H4 (cell line): Measurements from ENCODE around the gene SOX12. TPM values are rescaled to one million over a fixed set of nuclear protein-coding genes. Genes with fewer than 3 reads are reported as not detected.
A peak's percentile ranks its signal among the peaks of the same experiment; 100 is the strongest.

Experiments
- DNase-seq: peaks from one replicate; pipeline ENCODE4 v3.0.0-alpha.2; 2015; ENCODE audit warnings: low spot score
- total RNA-seq: library from RNA; depleted of rRNA; stranded (reverse); fragments of >200 nt; shearing (Covaris generic); gene quantifications from 2 replicates; pipeline ENCODE4 v1.2.3, GENCODE V29; 2014; rRNA removed

Gene SOX12
- 1.9 and 2.2 TPM in 2 replicates for total RNA-seq

DNA sequence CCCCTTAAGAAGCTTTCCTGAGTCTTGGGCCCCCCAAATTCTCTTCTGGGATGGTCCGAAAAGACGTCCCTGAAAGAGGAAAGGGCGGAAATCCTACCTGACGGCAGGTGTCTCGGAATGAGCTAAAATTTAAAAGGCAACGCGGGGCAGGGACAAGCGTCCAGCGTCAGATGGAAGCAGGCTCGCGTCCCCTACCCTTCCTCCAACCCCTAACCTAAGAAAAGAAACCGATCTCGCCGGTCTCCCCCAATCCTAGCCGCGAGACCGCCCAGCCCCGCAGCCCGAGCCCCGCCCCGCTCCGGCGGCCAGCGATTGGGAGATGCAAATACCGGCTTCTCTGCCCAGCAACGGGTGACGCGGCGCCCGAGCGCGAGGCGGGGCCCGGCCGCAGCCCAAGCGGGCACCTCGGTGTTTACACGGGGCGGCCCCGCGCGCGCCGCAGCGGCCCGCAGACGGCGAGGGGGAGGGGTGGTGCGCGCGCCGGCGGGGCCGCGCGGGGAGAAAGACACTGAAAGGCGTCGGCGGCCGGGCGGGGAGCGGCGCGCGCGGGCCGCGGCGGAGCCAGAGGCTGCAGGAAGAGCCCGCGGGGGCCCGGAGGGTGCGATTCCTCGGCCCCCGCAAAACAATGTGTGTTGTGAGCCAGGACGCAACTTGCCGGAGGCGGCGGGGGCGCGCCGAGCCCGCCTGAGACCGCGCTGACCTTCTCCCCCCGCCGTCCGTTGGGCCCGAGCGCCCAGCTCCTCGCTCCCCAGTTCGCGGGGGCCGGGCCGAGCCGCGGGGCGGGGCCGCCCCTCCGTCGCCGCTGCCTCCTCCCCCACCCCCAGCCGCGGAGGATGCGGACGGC, at the start of gene SOX12:
SOX12 (plus strand) TSS at position 508 of the 844 bp plus-strand sequence. CDS start 373 bp downstream, outside the sequence.
- peak; percentile 88 for DNase-seq

DNA sequence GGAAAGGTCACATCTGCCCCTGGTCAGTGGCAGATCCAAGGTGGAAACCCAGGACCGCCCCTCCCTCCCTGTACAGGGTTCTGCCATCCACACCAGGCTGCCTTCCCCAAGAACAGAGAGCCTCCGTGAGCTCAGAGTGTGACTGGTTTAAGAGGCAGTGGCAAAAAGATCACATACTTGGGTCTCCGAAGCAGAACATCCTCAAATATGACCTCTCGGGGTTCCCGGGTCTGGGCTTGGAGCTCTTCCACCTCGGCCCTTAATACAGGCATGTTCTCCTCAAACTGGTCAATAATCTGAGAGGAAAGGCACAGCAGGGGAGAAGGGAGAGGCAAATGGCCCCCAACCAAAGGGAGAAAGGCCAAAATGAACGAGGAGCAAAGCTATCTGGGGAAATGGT, 49.6 kb upstream of the SOX12 start:
- no peak for DNase-seq

DNA sequence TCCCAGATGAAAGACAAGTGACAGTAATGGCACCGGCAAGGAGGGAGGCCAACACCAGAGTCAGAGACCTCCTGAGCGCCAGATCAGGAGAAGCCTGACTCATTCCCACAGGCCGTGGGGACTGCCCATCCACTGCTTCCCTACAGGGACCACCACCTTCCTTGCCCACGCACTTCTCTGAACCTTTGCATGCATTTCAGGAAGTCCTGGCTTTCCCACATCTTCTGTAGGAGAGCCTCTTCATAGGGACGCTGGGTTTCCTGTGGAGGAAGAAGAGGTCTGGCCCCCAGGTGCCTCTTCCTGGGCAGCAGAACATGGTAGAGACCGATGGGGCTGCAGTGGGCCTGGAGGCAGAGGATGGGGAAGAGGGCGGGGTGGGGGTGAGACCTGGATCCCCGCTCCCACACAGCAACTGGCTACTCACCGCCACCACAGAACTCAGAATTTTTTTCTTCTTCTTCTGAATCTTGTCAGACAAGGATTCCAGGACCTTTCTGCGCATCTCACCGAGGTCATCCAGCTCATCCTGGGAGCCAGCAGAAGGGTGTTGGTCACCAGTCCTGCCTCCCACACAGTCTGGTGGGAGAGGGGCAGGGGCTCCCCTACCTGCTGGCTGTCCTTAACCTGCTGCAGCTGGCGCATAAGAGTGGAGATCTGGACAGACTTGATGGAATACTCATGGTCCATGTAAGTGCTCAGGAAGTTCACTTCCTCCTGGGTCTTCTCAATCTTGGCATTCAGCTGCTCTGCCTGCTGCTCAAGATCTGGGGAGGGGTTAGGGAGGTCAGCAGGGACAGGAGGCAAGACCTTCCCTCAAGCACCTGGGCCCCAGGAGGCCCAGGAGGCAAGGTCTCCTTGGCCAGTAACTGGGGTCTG, 48.5 kb upstream of the SOX12 start:
- no peak for DNase-seq

- no peak for DNase-seq
Observed at GRCh38 chr20:277496-277781, 47.9 kb upstream of the SOX12 start.

GRCh38 chr20:278181-278580, 47.2 kb upstream of the SOX12 start:
- no peak for DNase-seq

DNA sequence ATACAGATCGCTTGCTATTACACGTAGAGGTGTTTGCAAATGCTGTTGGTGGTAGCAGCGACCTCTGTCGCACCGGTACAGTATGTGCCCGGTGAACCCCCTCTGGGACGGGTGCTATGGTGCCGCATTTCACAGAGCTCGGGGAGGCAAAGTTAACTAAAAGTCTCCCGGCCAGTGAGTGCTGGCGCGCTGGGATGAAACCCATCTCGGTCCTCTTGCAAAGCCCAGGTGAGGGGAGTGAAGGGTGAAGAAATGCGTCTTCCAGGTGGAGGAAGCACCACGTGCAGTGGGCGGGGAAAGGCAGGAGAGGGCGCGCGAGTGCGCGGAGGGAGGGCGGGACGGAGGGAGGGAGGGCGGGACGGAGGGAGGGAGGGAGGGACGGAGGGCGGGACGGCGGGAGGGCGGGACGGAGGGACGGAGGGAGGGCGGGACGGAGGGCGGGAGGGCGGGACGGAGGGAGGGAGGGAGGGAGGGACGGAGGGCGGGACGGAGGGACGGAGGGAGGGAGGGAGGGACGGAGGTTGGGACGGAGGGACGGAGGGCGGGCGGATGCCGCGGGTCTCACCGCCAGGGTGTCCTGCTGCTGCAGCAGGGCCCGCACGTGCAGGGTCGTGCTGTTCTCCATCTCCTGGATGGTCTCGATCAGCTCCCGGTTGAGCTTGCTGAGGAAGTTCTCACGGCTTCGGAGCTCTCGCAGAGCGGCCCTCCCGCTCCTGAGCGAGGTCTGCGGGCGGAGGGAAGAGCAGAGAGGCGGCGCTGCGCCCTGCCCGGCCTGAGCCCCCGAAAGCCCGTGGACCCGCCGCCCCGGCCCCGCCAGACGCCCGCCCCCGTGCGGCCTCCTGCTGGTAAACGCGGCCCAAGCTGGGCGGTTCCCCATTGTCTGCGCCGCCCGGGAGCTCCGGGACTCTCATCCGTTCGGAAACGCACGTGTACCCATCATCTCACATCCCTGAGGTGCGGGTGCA, 46.5 kb upstream of the SOX12 start:
- no peak for DNase-seq

DNA sequence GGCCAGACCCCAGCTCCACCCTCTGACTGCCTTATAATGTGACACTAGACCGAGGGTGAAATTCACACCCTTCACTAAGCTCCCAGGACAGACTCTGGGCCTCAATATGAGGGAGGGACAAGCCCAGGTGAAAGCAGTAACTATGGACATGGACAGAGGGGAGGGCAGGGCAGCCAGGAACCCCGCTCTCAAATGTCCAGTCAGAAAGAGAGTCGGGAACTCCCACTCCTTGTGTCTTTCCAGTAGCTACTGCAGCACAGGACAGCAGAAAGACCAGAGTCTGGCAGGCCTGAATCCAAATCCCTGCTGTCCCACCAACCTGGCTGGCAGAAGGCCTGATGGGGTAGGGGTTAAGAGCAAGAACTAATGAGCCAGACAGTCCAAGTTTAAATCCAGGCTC, 41.2 kb upstream of the SOX12 start:
- DNase-seq: no peak

- no peak for DNase-seq
Observed at GRCh38 chr20:286508-286907, 38.8 kb upstream of the SOX12 start.

- no peak for DNase-seq
Observed at GRCh38 chr20:288956-289692, 36.2 kb upstream of the SOX12 start.

GRCh38 chr20:289693-290083, 35.7 kb upstream of the SOX12 start:
- DNase-seq: no peak

- DNase-seq: peak; percentile 90
Observed at GRCh38 chr20:290084-290831, 35.1 kb upstream of the SOX12 start, which contains the start of gene C20orf96. TSS of gene C20orf96 (minus strand) at chr20:290750. CDS start at chr20:290610, 140 bp downstream.

DNA sequence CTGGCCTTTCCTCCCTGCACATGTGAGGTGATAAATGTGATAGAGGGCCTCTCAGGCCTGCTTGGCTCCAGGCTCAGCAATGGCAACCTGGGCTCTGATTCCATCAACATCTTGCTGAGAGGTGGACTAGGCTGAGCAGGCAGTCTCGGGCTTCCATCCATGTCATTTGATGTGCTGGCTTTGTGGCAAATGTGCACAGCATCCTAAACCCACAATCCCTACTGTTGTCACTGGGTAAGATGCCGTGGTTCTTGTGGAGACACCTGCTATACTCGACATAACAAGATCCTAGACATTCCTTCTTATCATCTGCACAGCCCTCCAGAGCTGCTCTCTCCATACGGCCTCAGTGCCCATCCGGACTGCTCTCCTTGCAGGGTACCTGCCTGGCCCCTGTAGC, 30.8 kb upstream of the SOX12 start:
- no peak for DNase-seq

- no peak for DNase-seq
Observed at GRCh38 chr20:295804-296203, 29.5 kb upstream of the SOX12 start.

GRCh38 chr20:297098-297924, 28.0 kb upstream of the SOX12 start, which contains the start of gene ZCCHC3:
TSS of gene ZCCHC3 (plus strand) at chr20:297570. CDS start at chr20:297587, 17 bp downstream.
- DNase-seq: peak; percentile 85

- DNase-seq: peak; percentile 44
Observed at GRCh38 chr20:297925-298775, 27.2 kb upstream of the SOX12 start.

GRCh38 chr20:298776-299391, 26.5 kb upstream of the SOX12 start:
- no peak for DNase-seq

GRCh38 chr20:300345-300990, 24.9 kb upstream of the SOX12 start:
- no peak for DNase-seq
